SK-N-SH treated with all-trans-retinoic acid at 6 μM for 48 hours (cell line): Measurements from ENCODE around the gene LHX6.

Source experiments
- ATAC-seq: fragments of 200-7000 bp; cut with Tn5 transposase; 3 replicates; pipeline ENCODE4 v1.9.1; 2020; ENCODE audit warnings: mild to moderate bottlenecking, moderate library complexity
- ARNTL ChIP-seq: fragments of 450-650 bp; formaldehyde crosslinking; IDR thresholded peaks from 2 replicates; pipeline ENCODE4 v1.5.0; 2020; ENCODE audit warnings: low read depth, mild to moderate bottlenecking, moderate library complexity, borderline replicate concordance
- BACH2 ChIP-seq: fragments of 250-450 bp; sonication (Bioruptor Pico); IDR thresholded peaks from 2 replicates; pipeline ENCODE4 v1.9.0; 2021; ENCODE audit warnings: mild to moderate bottlenecking, borderline replicate concordance
- CSRNP3 ChIP-seq: fragments of 250-450 bp; sonication (Bioruptor Pico); IDR thresholded peaks from 2 replicates; pipeline ENCODE4 v1.5.1; 2021; ENCODE audit warnings: mild to moderate bottlenecking, moderate library complexity
- ESRRG ChIP-seq: fragments of 250-450 bp; sonication (Bioruptor Pico); IDR thresholded peaks from 2 replicates; pipeline ENCODE4 v1.6.1; 2021; ENCODE audit warnings: mild to moderate bottlenecking
- ISL1 ChIP-seq: fragments of 250-450 bp; sonication (Bioruptor Pico); IDR thresholded peaks from 2 replicates; pipeline ENCODE4 v2.1.2; 2022; ENCODE audit warnings: mild to moderate bottlenecking, moderate library complexity
- OSR1 ChIP-seq: fragments of 250-450 bp; sonication (Bioruptor Pico); IDR thresholded peaks from 2 replicates; pipeline ENCODE4 v1.8.0; 2022; ENCODE audit warnings: moderate library complexity, mild to moderate bottlenecking, inconsistent platforms
- RARB ChIP-seq: fragments of 250-450 bp; sonication (Bioruptor Pico); IDR thresholded peaks from 2 replicates; pipeline ENCODE4 v1.8.0; 2021; ENCODE audit warnings: mild to moderate bottlenecking, moderate library complexity
- SNAI2 ChIP-seq: fragments of 250-450 bp; sonication (Bioruptor Pico); IDR thresholded peaks from 2 replicates; pipeline ENCODE4 v1.5.0; 2020; ENCODE audit warnings: mild to moderate bottlenecking, moderate library complexity
- TCF4 ChIP-seq: fragments of 250-450 bp; sonication (Bioruptor Pico); IDR thresholded peaks from 2 replicates; pipeline ENCODE4 v1.8.0; 2021; ENCODE audit warnings: mild to moderate bottlenecking, moderate library complexity, borderline replicate concordance
- TOX ChIP-seq: fragments of 250-450 bp; sonication (Bioruptor Pico); IDR thresholded peaks from 2 replicates; pipeline ENCODE4 v1.8.0; 2021; ENCODE audit warnings: mild to moderate bottlenecking, moderate library complexity, borderline replicate concordance
- TSHZ2 ChIP-seq: fragments of 250-450 bp; sonication (Bioruptor Pico); IDR thresholded peaks from 2 replicates; pipeline ENCODE4 v1.5.0; 2020; ENCODE audit warnings: mild to moderate bottlenecking, moderate library complexity
- ZC3H10 ChIP-seq: fragments of 250-450 bp; sonication (Bioruptor Pico); IDR thresholded peaks from 2 replicates; pipeline ENCODE4 v1.5.1; 2021; ENCODE audit warnings: mild to moderate bottlenecking, moderate library complexity
- ZFP3 ChIP-seq: fragments of 250-450 bp; sonication (Bioruptor Pico); IDR thresholded peaks from 2 replicates; pipeline ENCODE4 v1.5.0; 2020; ENCODE audit warnings: mild to moderate bottlenecking, moderate library complexity
- ZFP30 ChIP-seq: fragments of 450-650 bp; formaldehyde crosslinking; IDR thresholded peaks from 2 replicates; pipeline ENCODE4 v1.5.0; 2022; ENCODE audit warnings: mild to moderate bottlenecking, moderate library complexity
- ZNF70 ChIP-seq: fragments of 450-650 bp; formaldehyde crosslinking; IDR thresholded peaks from 2 replicates; pipeline ENCODE4 v1.5.0; 2020; ENCODE audit warnings: mild to moderate bottlenecking, moderate library complexity
- ZNF8 ChIP-seq: fragments of 450-650 bp; formaldehyde crosslinking; IDR thresholded peaks from 2 replicates; pipeline ENCODE4 v1.5.0; 2020; ENCODE audit warnings: mild to moderate bottlenecking, moderate library complexity
- TF ChIP-seq, protein P1 (sequence below): fragments of 250-450 bp; sonication (Bioruptor Pico); IDR thresholded peaks from 2 replicates; pipeline ENCODE4 v1.8.0; 2021; ENCODE audit warnings: low read depth, mild to moderate bottlenecking, moderate library complexity, borderline replicate concordance
- TF ChIP-seq, protein P2 (sequence below): fragments of 250-450 bp; sonication (Bioruptor Pico); IDR thresholded peaks from 2 replicates; pipeline ENCODE4 v1.8.0; 2020; ENCODE audit warnings: mild to moderate bottlenecking, moderate library complexity, borderline replicate concordance

The LHX6 gene

GRCh38 chr9:122180633-122181032 lies 48.1 kb downstream of the LHX6 start (continued):
- TF ChIP-seq, protein P1, sequence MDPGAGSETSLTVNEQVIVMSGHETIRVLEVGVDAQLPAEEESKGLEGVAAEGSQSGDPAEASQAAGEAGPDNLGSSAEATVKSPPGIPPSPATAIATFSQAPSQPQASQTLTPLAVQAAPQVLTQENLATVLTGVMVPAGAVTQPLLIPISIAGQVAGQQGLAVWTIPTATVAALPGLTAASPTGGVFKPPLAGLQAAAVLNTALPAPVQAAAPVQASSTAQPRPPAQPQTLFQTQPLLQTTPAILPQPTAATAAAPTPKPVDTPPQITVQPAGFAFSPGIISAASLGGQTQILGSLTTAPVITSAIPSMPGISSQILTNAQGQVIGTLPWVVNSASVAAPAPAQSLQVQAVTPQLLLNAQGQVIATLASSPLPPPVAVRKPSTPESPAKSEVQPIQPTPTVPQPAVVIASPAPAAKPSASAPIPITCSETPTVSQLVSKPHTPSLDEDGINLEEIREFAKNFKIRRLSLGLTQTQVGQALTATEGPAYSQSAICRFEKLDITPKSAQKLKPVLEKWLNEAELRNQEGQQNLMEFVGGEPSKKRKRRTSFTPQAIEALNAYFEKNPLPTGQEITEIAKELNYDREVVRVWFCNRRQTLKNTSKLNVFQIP, result no peak
- TF ChIP-seq ZC3H10 (CRISPR knock-in tag) (no peak), BACH2 (no peak), TSHZ2 (CRISPR knock-in tag) (no peak), RARB (CRISPR knock-in tag) (no peak), OSR1 (no peak), ZFP3 (CRISPR knock-in tag) (no peak)
- TF ChIP-seq, all 23 proteins: peak for 0

DNA sequence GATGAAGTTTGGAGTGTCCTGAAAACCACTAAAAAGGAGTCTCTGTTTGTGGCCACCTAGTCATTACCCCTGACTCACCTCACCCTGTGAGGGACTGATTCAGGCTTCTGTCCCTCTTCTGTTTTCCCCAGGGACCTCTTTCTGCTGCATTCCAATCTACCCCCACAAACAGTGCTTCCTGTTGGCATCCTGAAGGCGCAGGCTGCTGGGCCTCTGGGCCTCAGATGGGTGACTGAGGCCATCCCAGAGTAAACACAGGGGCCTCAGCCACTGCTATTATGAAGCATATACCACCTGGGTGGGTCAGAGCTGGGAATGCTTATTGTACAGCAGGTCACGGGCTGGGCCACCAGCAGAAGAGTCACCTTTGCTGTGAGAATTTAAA lies 49.1 kb downstream of the LHX6 start:
- TF ChIP-seq ESRRG (no peak), ZFP30 (no peak)
- TF ChIP-seq, protein P2, sequence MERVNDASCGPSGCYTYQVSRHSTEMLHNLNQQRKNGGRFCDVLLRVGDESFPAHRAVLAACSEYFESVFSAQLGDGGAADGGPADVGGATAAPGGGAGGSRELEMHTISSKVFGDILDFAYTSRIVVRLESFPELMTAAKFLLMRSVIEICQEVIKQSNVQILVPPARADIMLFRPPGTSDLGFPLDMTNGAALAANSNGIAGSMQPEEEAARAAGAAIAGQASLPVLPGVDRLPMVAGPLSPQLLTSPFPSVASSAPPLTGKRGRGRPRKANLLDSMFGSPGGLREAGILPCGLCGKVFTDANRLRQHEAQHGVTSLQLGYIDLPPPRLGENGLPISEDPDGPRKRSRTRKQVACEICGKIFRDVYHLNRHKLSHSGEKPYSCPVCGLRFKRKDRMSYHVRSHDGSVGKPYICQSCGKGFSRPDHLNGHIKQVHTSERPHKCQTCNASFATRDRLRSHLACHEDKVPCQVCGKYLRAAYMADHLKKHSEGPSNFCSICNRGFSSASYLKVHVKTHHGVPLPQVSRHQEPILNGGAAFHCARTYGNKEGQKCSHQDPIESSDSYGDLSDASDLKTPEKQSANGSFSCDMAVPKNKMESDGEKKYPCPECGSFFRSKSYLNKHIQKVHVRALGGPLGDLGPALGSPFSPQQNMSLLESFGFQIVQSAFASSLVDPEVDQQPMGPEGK (CRISPR knock-in tag), result no peak
- ATAC-seq, result no peak

DNA sequence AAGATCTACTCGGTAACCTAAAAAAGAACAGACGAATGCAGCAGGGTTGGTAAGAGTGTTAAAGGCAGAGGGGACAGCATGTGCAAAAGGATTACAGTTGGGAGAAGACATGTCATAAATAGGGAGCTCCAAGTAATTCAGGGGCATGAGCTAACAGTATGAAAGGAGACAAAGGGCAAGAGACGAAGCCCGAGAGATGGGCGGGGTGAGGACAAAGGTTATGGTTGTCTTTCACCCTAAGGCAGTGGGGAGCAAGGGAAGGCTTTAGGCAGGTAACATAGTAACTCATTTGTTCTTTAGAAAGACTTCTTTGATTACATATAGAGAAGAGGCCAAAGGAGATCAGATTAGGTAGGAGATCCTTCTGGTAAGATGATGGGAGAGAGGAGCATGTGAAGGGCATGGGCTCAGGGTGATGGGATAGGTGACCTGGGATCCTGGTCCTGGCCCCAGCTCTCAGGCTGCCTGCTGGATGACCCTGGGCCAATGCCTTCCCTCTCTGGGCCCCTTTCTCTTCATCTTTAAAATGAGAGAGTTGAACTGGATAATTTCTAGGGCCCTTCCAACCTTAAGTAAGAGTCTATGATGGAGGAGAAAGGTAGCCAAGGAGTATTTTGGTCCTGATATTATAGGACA lies 49.6 kb downstream of the LHX6 start:
- no peak for TF ChIP-seq TOX
- no peak for TF ChIP-seq ZNF8
- no peak for TF ChIP-seq ZFP3 (CRISPR knock-in tag)
- TF ChIP-seq, protein P2 (CRISPR knock-in tag), result no peak
- no peak for TF ChIP-seq ZNF70 (CRISPR knock-in tag)
- no peak for TF ChIP-seq ARNTL (CRISPR knock-in tag)
- ATAC-seq, result no peak

- TF ChIP-seq, protein P1, result no peak
- TF ChIP-seq TCF4 (CRISPR knock-in tag) (no peak), OSR1 (no peak), CSRNP3 (CRISPR knock-in tag) (no peak), SNAI2 (no peak), ISL1 (CRISPR knock-in tag) (no peak)
- no peak for ATAC-seq
These were observed 51.8 kb downstream of the LHX6 start for GRCh38 chr9:122176916-122177315.
